Stomach (tissue), 9 donors: ENCODE data around the gene SRP19. TPM values are rescaled to one million over a fixed set of nuclear protein-coding genes. Genes with fewer than 3 reads are reported as not detected.
"Not testable (repeated sequence)": the region's sequence is repeated elsewhere in the genome, so short reads cannot be mapped to it uniquely, and the experiment has no call there.

ENCODE experiments used
- DNase-seq, 2 donors: peaks; one replicate each; pipeline versions ENCODE4 v3.0.0 to v3.0.0-alpha.2; 2013 to 2019
- H3K27ac ChIP-seq, 5 donors: fragments of 200-600 bp in 4 of 5; sonication (generic) in 4 of 5; one replicate each; pipeline ENCODE4 v1.5.1; 2013 to 2019; ENCODE audit warnings: mild to moderate bottlenecking in 1 of 5, moderate library complexity in 1 of 5
- H3K27me3 ChIP-seq, 3 donors: fragments of 200-600 bp; sonication (generic); one replicate each; pipeline ENCODE4 v1.5.1; 2017 to 2019; ENCODE audit warnings: mixed run types in 1 of 3
- H3K36me3 ChIP-seq, 4 donors: fragments of 200-600 bp; sonication (generic); 1 replicate in 3 of 4; 2 replicates in 1 of 4; pipeline ENCODE4 v1.5.1; 2016 to 2019
- H3K4me1 ChIP-seq, 4 donors: fragments of 200-600 bp; sonication (generic); one replicate each; pipeline ENCODE4 v1.5.1; 2016 to 2019
- H3K4me3 ChIP-seq, 4 donors: fragments of 200-600 bp; sonication (generic) in 3 of 4; one replicate each; pipeline ENCODE4 v1.5.1; 2016 to 2019; ENCODE audit warnings: mild to moderate bottlenecking in 1 of 4
- H3K9me3 ChIP-seq, 4 donors: fragments of 200-600 bp; sonication (generic); one replicate each; pipeline ENCODE4 v1.5.1; 2016 to 2019
- CTCF ChIP-seq, 7 experiments: fragments of 450-650 bp in 4 of 7; fragments of 200-600 bp in 3 of 7; sonication (generic) in 3 of 7; IDR thresholded peaks; one replicate each; pipeline ENCODE4 v1.5.1; 2016 to 2019; ENCODE audit warnings: antibody characterized with exemption in 7 of 7, control low read depth in 2 of 7, mild to moderate bottlenecking in 1 of 7
- EP300 ChIP-seq: sonication (generic); formaldehyde crosslinking; IDR thresholded peaks from one replicate; pipeline ENCODE4 v1.6.1; 2017; ENCODE audit warnings: antibody characterized with exemption
- POLR2A ChIP-seq, 4 donors: fragments of 450-650 bp; IDR thresholded peaks; one replicate each; pipeline ENCODE4 v1.6.1; 2016; ENCODE audit warnings: antibody characterized with exemption in 4 of 4, control low read depth in 2 of 4, mild to moderate bottlenecking in 1 of 4, moderate library complexity in 1 of 4
- POLR2AphosphoS5 ChIP-seq, 3 donors: sonication (generic); formaldehyde crosslinking; IDR thresholded peaks; one replicate each; pipeline ENCODE4 v1.6.1; 2016; ENCODE audit warnings: antibody characterized with exemption in 3 of 3
- WGBS, 5 donors: extraction: QIAGEN DNeasy Blood & Tissue Kit in 3 of 5; methylation state at CpG; one replicate each; pipeline versions ENCODE4 v1.1.5 to v1.1.7; 2013 to 2018; 5-methylcytosine and 5-hydroxymethylcytosine counted together
- intact Hi-C: fragments of 100-400 bp; cut with DNase I; formaldehyde crosslinking; loops from one replicate; pipeline ENCODE4 v1.15.1; 2023; ENCODE audit warnings: low total_unique reads
- polyA plus RNA-seq, 3 donors: library from polyadenylated mRNA; stranded (reverse); fragments of 200-250 nt; gene quantifications; one replicate each; pipeline ENCODE4 v1.2.3, GENCODE V29; 2013
- total RNA-seq, 5 donors: library from RNA; depleted of rRNA; stranded (reverse); fragments of >200 nt; gene quantifications; one replicate each; pipeline versions ENCODE4 v1.1.0 to v1.2.3, GENCODE V29; 2014 to 2016
- donor health status: healthy with polysubstance abuse.
- donor health status: Bipolar disorder and iron deficiency.
- donor health status: healthy.

SRP19 gene
- total and polyA plus RNA-seq, 8 donors = 3.2 to 99.3 (median 56.4) TPM

- Histone ChIP-seq H3K9me3 (no peaks in the 10 kb centered on the region), H3K36me3 (no peaks in the 10 kb centered on the region), H3K27ac (no peak overlapping the region), H3K4me1 (peaks cover 0 to 6% (median 2%) of the 10 kb centered on the region in 4 donors), H3K4me3 (no peak overlapping the region), H3K27me3 (no peaks in the 10 kb centered on the region)
- peak in 1 of 2 donors; percentile 76 for DNase-seq
- 40 to 54% (median 51%) methylated on average over 8 of the region's 8 CpGs for WGBS, 5 donors
- intact Hi-C loops = no loop called here
- TF ChIP-seq CTCF (IDR thresholded peaks at IDR 0.05) (peak in 5 of 7 experiments; percentile 14 to 59 (median 51)), POLR2AphosphoS5 (IDR thresholded peaks at IDR 0.05) (no peak)
Measured at GRCh38 chr5:112848116-112848811, 12.8 kb upstream of the SRP19 start.

GRCh38 chr5:112849912-112850311 is 11.2 kb upstream of the SRP19 start:
- Histone ChIP-seq H3K27ac (no peak overlapping the region), H3K4me3 (no peak overlapping the region), H3K27me3 (no peaks in the 10 kb centered on the region), H3K4me1 (peaks cover 0 to 6% (median 2%) of the 10 kb centered on the region in 4 donors), H3K9me3 (no peaks in the 10 kb centered on the region), H3K36me3 (no peaks in the 10 kb centered on the region)
- TF ChIP-seq POLR2AphosphoS5 (IDR thresholded peaks at IDR 0.05) (no peak), EP300 (no peak), POLR2A (IDR thresholded peaks at IDR 0.05) (no peak), CTCF (IDR thresholded peaks at IDR 0.05) (no peak)
- intact Hi-C loops = no loop called here
- 52 to 67% (median 57%) methylated on average over 2 of the region's 2 CpGs for WGBS, 5 donors
- no peak for DNase-seq

GRCh38 chr5:112854651-112855050 is 6.4 kb upstream of the SRP19 start:
- H3K4me1 ChIP-seq = no peaks in the 10 kb centered on the region
- no peak overlapping the region for H3K27ac ChIP-seq
- H3K27me3 ChIP-seq = peaks cover 0 to 6% (median 0%) of the 10 kb centered on the region in 3 donors

GRCh38 chr5:112857866-112858265 is 3.2 kb upstream of the SRP19 start:
- intact Hi-C loops = no loop called here
- no peak overlapping the region for H3K27ac ChIP-seq

More at GRCh38 chr5:112854651-112855050, 6.4 kb upstream of the SRP19 start:
- WGBS, 5 donors = 50 to 67% (median 52%) methylated on average over 1 of the region's 1 CpG
- Histone ChIP-seq H3K4me3 (no peak overlapping the region), H3K9me3 (no peaks in the 10 kb centered on the region), H3K36me3 (no peaks in the 10 kb centered on the region)
- DNase-seq = no peak
- TF ChIP-seq EP300 (no peak), POLR2AphosphoS5 (IDR thresholded peaks at IDR 0.05) (no peak), POLR2A (IDR thresholded peaks at IDR 0.05) (no peak), CTCF (IDR thresholded peaks at IDR 0.05) (no peak)
- intact Hi-C loops = no loop called here

GRCh38 chr5:112860571-112860928 is 537 bp upstream of the SRP19 start:
- peak overlapping the region in 4 of 5 donors; percentile 85 to 91 (median 88) for H3K27ac ChIP-seq
- WGBS, 5 donors = 78 to 81% (median 78%) methylated on average over 11 of the region's 11 CpGs
- H3K36me3 ChIP-seq = peaks cover 12 to 27% (median 24%) of the 10 kb centered on the region in 4 donors
- H3K27me3 ChIP-seq, H3K9me3 ChIP-seq, intact Hi-C loops, DNase-seq: not testable (repeated sequence)
- H3K4me3 ChIP-seq = peak overlapping the region; percentile 78 to 92 (median 88)
- H3K4me1 ChIP-seq = peaks cover 17 to 30% (median 27%) of the 10 kb centered on the region in 4 donors

More at GRCh38 chr5:112857866-112858265, 3.2 kb upstream of the SRP19 start:
- Histone ChIP-seq H3K27me3 (peaks cover 0 to 6% (median 0%) of the 10 kb centered on the region in 3 donors), H3K36me3 (peaks cover 0 to under 1% (median under 1%) of the 10 kb centered on the region in 4 donors), H3K4me3 (no peak overlapping the region), H3K4me1 (peaks cover 14 to 19% (median 17%) of the 10 kb centered on the region in 4 donors), H3K9me3 (no peaks in the 10 kb centered on the region)
- no peak for DNase-seq
- TF ChIP-seq EP300 (no peak), POLR2A (IDR thresholded peaks at IDR 0.05) (no peak), CTCF (IDR thresholded peaks at IDR 0.05) (no peak), POLR2AphosphoS5 (IDR thresholded peaks at IDR 0.05) (no peak)
